Measurements from ENCODE around the gene BMPR1A. TPM values are rescaled to one million over a fixed set of nuclear protein-coding genes. Genes with fewer than 3 reads are reported as not detected.

The BMPR1A gene
- total and polyA plus RNA-seq, 4 donors = 38.1 to 84.0 (median 63.4) TPM

DNA sequence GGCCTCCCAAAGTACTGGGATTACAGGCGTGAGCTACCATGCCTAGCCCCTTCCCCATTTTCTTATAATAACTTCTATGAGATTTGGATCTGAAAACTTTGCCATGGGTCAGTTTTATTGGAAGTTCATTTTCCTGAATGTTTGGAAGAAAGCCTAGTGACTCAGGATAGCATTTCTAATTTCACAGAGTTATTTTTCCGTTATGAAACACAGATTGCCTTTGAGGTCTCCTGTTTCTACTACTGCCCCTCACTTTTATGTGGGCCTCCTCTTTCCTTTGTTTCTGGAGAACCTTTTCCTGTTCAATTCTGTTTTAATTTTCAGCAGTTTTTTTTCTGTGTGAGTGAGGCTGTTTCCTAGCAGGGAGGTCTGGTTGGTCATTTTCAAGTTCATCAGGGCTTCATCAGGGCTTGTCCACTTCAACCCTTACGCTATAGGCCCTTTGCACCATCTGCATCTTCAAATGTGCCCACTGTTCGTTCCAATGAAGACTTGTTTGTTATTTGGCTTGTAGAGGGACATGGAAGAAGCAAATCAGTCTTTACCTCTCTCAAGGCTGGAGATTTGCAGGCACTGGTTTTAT lies 58.7 kb downstream of the BMPR1A start:
- Histone ChIP-seq H3K36me3 (ENCODE audit: control insufficient read depth, insufficient read depth, low read length) (no peaks in the 10 kb centered on the region), H3K27ac (ENCODE audit: low read depth, low read length) (no peak overlapping the region), H3K4me1 (ENCODE audit: control insufficient read depth, insufficient read depth, low read length) (peaks cover 3% of the 10 kb centered on the region), H3K4me3 (ENCODE audit: low read depth, low read length) (no peak overlapping the region), H3K9me3 (ENCODE audit: control insufficient read depth, insufficient read depth, low read length) (no peaks in the 10 kb centered on the region), H3K27me3 (ENCODE audit: control insufficient read depth, insufficient read depth, low read length) (no peaks in the 10 kb centered on the region)
- 100% methylated on average over 1 of the region's 4 CpGs for whole genome bisulfite sequencing (ENCODE audit: insufficient coverage)
- no peak for DNase-seq (ENCODE audit: low read depth in 4 of 6, low spot score in 6 of 6)

DNA sequence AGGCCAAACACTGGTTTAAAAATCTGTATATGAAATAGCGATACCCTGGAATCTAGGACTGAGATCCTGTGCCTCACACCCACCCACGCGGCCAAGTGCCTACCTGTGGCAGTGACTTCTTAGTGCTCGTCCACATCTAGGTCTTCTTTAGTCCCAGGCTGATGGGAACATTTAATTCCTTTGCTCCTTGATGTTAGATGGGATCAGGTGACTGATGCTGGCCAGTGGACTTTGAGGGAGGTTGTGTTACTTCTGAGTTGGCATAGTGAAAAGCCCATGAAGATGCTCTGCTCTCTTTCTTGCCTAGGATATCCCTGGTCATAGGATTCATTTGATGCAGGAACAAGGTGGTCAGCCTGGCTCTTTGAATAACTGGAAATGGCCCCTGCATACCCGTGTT lies 59.2 kb downstream of the BMPR1A start:
- no peak for DNase-seq (ENCODE audit: low read depth in 4 of 6, low spot score in 6 of 6)
- H3K27me3 ChIP-seq (ENCODE audit: control insufficient read depth, insufficient read depth, low read length) = no peaks in the 10 kb centered on the region
- H3K36me3 ChIP-seq (ENCODE audit: control insufficient read depth, insufficient read depth, low read length) = no peaks in the 10 kb centered on the region
- no peak overlapping the region for H3K4me3 ChIP-seq (ENCODE audit: low read depth, low read length)
- H3K9me3 ChIP-seq (ENCODE audit: control insufficient read depth, insufficient read depth, low read length) = no peaks in the 10 kb centered on the region
- H3K4me1 ChIP-seq (ENCODE audit: control insufficient read depth, insufficient read depth, low read length) = peaks cover 3% of the 10 kb centered on the region
- 97% methylated on average over 4 of the region's 5 CpGs for WGBS (ENCODE audit: insufficient coverage)
- H3K27ac ChIP-seq (ENCODE audit: low read depth, low read length) = no peak overlapping the region

DNA sequence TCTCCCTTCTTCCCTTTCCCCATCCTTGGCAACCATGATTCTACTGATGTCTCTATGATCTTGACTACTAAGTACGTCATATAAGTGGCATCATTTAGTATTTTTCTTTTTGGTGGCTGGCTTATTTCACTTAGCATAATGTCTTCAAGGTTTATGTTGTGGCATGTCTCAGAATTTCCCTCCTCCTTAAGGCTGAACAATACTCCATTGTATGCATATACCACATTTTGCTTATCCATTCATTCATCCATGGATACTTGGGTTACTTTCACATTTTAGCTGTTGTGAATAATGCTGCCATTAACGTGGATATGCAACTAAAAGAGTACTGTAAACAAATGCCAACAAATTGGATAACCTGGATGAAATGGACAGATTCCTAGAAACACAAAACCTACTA lies 60.8 kb downstream of the BMPR1A start:
- no CpG with 5 or more reads among the region's 2 CpGs for WGBS (ENCODE audit: insufficient coverage)

DNA sequence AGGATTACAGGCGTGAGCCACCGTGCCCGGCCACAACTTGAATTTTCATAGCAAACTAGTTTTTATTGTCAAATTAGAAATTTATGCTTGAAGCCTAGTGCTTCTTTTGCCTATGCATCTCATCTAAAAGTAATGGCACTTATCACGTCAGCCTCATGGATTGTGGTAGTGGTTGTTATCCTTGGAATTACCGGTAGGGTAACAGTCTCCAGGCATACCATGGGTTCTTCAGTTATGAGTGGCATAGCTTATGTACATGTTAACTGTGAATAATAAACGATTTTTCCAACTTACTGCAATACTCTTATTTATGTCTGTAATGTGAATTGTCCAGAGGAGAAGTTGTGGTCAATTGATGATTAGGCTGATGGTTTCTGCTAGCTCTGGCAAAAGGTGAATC lies 63.1 kb downstream of the BMPR1A start:
- Histone ChIP-seq H3K4me1 (ENCODE audit: control insufficient read depth, insufficient read depth, low read length) (peaks cover 3% of the 10 kb centered on the region), H3K27ac (ENCODE audit: low read depth, low read length) (no peak overlapping the region), H3K4me3 (ENCODE audit: low read depth, low read length) (no peak overlapping the region), H3K36me3 (ENCODE audit: control insufficient read depth, insufficient read depth, low read length) (no peaks in the 10 kb centered on the region), H3K9me3 (ENCODE audit: control insufficient read depth, insufficient read depth, low read length) (no peaks in the 10 kb centered on the region), H3K27me3 (ENCODE audit: control insufficient read depth, insufficient read depth, low read length) (no peaks in the 10 kb centered on the region)
- no CpG with 5 or more reads among the region's 6 CpGs for WGBS (ENCODE audit: insufficient coverage)
- DNase-seq (ENCODE audit: low read depth in 4 of 6, low spot score in 6 of 6) = no peak

More for the DNA sequence above, 60.8 kb downstream of the BMPR1A start:
- peaks cover 3% of the 10 kb centered on the region for H3K4me1 ChIP-seq (ENCODE audit: control insufficient read depth, insufficient read depth, low read length)
- DNase-seq (ENCODE audit: low read depth in 4 of 6, low spot score in 6 of 6) = no peak
- H3K36me3 ChIP-seq (ENCODE audit: control insufficient read depth, insufficient read depth, low read length) = no peaks in the 10 kb centered on the region
- H3K9me3 ChIP-seq (ENCODE audit: control insufficient read depth, insufficient read depth, low read length) = no peaks in the 10 kb centered on the region
- H3K27me3 ChIP-seq (ENCODE audit: control insufficient read depth, insufficient read depth, low read length) = no peaks in the 10 kb centered on the region
- H3K27ac ChIP-seq (ENCODE audit: low read depth, low read length) = no peak overlapping the region
- H3K4me3 ChIP-seq (ENCODE audit: low read depth, low read length) = no peak overlapping the region

DNA sequence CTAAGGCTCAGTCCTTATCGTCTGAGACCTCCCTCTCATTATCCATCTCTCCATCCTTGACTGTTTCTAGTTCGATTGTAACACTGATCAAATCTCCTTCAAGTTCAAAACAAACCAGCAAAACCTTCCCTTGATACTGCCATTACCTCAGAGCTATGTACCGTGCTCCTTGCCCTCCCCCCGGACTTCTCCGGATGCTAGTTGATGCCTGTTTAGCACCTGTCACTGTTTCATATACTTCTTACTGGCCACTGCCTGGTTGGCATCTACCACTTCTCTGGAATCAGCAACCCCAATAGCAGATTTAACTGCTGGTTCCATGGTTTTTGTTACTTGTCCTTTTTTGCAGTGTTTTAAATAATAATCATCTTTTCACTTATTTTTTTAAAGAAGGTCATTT lies 64.1 kb downstream of the BMPR1A start:
- Histone ChIP-seq H3K27ac (ENCODE audit: low read depth, low read length) (no peak overlapping the region), H3K36me3 (ENCODE audit: control insufficient read depth, insufficient read depth, low read length) (no peaks in the 10 kb centered on the region), H3K27me3 (ENCODE audit: control insufficient read depth, insufficient read depth, low read length) (no peaks in the 10 kb centered on the region), H3K4me3 (ENCODE audit: low read depth, low read length) (no peak overlapping the region), H3K4me1 (ENCODE audit: control insufficient read depth, insufficient read depth, low read length) (no peaks in the 10 kb centered on the region), H3K9me3 (ENCODE audit: control insufficient read depth, insufficient read depth, low read length) (no peaks in the 10 kb centered on the region)
- WGBS (ENCODE audit: insufficient coverage) = 89% methylated on average over 5 of the region's 5 CpGs
- DNase-seq (ENCODE audit: low read depth in 4 of 6, low spot score in 6 of 6) = no peak

DNA sequence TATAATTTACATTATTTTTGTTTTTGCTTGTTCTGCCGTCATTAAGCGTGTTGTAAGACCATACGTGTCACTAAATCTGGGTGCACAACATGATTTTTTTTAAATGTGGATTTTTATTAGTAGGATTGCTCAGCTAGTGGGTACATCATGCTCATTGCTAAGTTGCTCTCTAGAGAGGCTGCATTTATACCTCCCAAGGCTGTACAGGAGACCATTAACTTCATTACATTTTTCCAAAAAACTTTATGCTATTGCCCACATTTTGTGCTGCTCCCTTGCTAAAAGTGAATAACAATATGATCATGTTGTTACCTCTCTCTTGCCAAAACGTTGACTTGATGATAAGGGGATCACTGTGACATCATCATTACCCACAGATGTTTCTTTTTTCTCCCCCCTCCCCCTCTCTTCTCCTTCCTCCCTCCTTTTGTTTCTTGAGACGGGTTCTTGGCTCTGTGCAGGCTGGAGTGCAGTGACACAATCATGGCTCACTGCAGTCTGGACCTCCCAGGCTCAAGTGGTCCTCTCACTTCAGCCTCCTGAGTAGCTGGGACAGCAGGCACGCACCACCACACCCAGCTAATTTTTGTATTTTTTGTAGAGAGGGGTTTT lies 65.1 kb downstream of the BMPR1A start:
- H3K9me3 ChIP-seq (ENCODE audit: control insufficient read depth, insufficient read depth, low read length) = no peaks in the 10 kb centered on the region
- 25% methylated on average over 2 of the region's 6 CpGs for WGBS (ENCODE audit: insufficient coverage)
- no peak for DNase-seq (ENCODE audit: low read depth in 4 of 6, low spot score in 6 of 6)
- H3K4me1 ChIP-seq (ENCODE audit: control insufficient read depth, insufficient read depth, low read length) = no peaks in the 10 kb centered on the region
- H3K36me3 ChIP-seq (ENCODE audit: control insufficient read depth, insufficient read depth, low read length) = no peaks in the 10 kb centered on the region
- H3K27ac ChIP-seq (ENCODE audit: low read depth, low read length) = no peak overlapping the region
- H3K4me3 ChIP-seq (ENCODE audit: low read depth, low read length) = no peak overlapping the region
- H3K27me3 ChIP-seq (ENCODE audit: control insufficient read depth, insufficient read depth, low read length) = no peaks in the 10 kb centered on the region

DNA sequence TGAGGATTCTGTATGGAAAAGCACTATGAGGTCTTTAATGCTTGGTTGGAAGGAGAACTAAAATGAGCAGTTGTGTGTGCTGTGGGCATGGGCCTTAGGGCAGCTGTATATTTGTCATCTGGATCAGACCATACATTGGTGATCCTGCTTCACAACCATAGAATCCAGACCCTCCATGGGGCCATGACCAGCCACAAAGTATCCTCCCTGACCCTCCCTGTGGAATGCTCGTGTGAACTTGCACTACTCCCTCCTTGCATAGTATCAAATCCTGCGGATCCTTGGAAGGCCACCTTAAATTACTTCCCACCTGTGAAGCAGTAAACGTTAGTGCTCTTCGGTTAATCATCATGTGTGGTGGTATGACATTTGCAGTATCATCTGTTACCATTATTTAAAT lies 67.1 kb downstream of the BMPR1A start:
- Histone ChIP-seq H3K36me3 (ENCODE audit: control insufficient read depth, insufficient read depth, low read length) (no peaks in the 10 kb centered on the region), H3K4me1 (ENCODE audit: control insufficient read depth, insufficient read depth, low read length) (no peaks in the 10 kb centered on the region), H3K27me3 (ENCODE audit: control insufficient read depth, insufficient read depth, low read length) (no peaks in the 10 kb centered on the region), H3K4me3 (ENCODE audit: low read depth, low read length) (no peak overlapping the region), H3K27ac (ENCODE audit: low read depth, low read length) (no peak overlapping the region), H3K9me3 (ENCODE audit: control insufficient read depth, insufficient read depth, low read length) (no peaks in the 10 kb centered on the region)
- WGBS (ENCODE audit: insufficient coverage) = no CpG with 5 or more reads among the region's 4 CpGs
- DNase-seq (ENCODE audit: low read depth in 4 of 6, low spot score in 6 of 6) = no peak

DNA sequence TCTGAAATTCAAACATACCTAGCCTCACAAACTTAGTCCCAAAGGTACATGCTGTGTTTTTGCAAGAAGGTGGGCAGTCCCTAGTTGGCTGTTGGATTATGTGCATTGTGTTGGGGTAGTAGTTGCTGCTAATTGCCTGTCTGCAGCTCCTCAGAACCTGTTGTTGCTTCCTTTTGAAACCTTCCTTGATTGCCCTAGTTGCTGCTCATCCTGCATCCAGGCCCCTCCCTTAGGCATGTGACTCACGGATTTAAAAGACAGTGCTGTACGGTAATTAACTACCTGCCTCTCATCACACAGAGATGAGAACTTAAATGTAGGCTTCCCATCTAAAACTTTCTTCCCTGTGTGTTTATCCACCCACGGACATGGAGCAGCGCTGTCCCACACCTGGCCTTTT lies 67.7 kb downstream of the BMPR1A start:
- no peaks in the 10 kb centered on the region for H3K9me3 ChIP-seq (ENCODE audit: control insufficient read depth, insufficient read depth, low read length)
- H3K36me3 ChIP-seq (ENCODE audit: control insufficient read depth, insufficient read depth, low read length) = no peaks in the 10 kb centered on the region
- no peak for DNase-seq (ENCODE audit: low read depth in 4 of 6, low spot score in 6 of 6)
- H3K27ac ChIP-seq (ENCODE audit: low read depth, low read length) = no peak overlapping the region
- 25% methylated on average over 2 of the region's 4 CpGs for WGBS (ENCODE audit: insufficient coverage)
- no peak overlapping the region for H3K4me3 ChIP-seq (ENCODE audit: low read depth, low read length)
- H3K4me1 ChIP-seq (ENCODE audit: control insufficient read depth, insufficient read depth, low read length) = no peaks in the 10 kb centered on the region
- H3K27me3 ChIP-seq (ENCODE audit: control insufficient read depth, insufficient read depth, low read length) = no peaks in the 10 kb centered on the region

DNA sequence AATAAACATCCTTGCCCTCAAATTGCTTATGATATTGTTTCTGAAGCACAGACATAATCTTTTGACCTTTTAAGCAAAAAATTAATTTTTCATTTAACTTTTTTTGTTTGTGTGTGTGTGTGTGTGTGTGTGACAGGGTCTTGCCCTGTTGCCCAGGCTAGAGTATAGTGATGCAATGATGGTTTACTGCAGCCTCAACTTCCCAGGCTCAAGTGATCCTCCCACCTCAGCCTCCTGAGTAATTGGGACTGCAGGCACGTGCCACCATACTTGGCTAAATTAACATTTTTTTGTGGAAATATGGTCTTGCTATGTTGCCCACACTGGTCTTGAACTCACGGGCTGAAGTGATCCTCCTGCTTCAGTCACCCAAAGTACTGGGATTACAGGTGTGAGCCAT lies 68.9 kb downstream of the BMPR1A start:
- no peaks in the 10 kb centered on the region for H3K9me3 ChIP-seq (ENCODE audit: control insufficient read depth, insufficient read depth, low read length)
- no peaks in the 10 kb centered on the region for H3K4me1 ChIP-seq (ENCODE audit: control insufficient read depth, insufficient read depth, low read length)
- no peak for DNase-seq (ENCODE audit: low read depth in 4 of 6, low spot score in 6 of 6)
- H3K36me3 ChIP-seq (ENCODE audit: control insufficient read depth, insufficient read depth, low read length) = no peaks in the 10 kb centered on the region
- no peak overlapping the region for H3K4me3 ChIP-seq (ENCODE audit: low read depth, low read length)
- no peak overlapping the region for H3K27ac ChIP-seq (ENCODE audit: low read depth, low read length)
- WGBS (ENCODE audit: insufficient coverage) = 92% methylated on average over 2 of the region's 2 CpGs
- no peaks in the 10 kb centered on the region for H3K27me3 ChIP-seq (ENCODE audit: control insufficient read depth, insufficient read depth, low read length)

DNA sequence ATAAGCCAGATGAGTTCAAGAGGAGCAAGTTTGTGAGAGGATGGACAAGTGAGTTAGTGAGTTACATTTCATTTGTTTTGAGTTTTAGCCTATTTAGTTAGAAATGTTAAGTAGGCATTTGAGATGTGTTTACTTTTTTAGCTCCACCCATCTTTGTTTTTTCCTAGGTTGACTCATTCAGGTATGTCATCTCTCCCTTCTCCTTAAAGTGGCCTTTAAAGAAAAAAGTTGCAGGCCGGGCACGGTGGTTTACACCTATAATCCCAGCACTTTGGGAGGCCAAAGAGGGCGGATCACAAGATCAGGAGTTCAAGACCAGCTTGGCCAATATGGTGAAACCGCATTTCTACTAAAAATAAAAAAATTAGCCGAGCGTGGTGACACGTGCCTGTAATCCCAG lies 71.2 kb downstream of the BMPR1A start:
- no peak overlapping the region for H3K27ac ChIP-seq (ENCODE audit: low read depth, low read length)
- no peak overlapping the region for H3K4me3 ChIP-seq (ENCODE audit: low read depth, low read length)
- no peaks in the 10 kb centered on the region for H3K36me3 ChIP-seq (ENCODE audit: control insufficient read depth, insufficient read depth, low read length)
- no peaks in the 10 kb centered on the region for H3K9me3 ChIP-seq (ENCODE audit: control insufficient read depth, insufficient read depth, low read length)
- no peaks in the 10 kb centered on the region for H3K4me1 ChIP-seq (ENCODE audit: control insufficient read depth, insufficient read depth, low read length)
- 97% methylated on average over 6 of the region's 7 CpGs for WGBS (ENCODE audit: insufficient coverage)
- DNase-seq (ENCODE audit: low read depth in 4 of 6, low spot score in 6 of 6) = no peak
- H3K27me3 ChIP-seq (ENCODE audit: control insufficient read depth, insufficient read depth, low read length) = no peaks in the 10 kb centered on the region

All from spinal cord (tissue), 10 donors.